MM.1S (cell line): Measurements from ENCODE around the gene SPHK2.

Source experiments
- DNase-seq: peaks from one replicate; pipeline ENCODE4 v3.0.0-alpha.2; 2015
- H2AFZ ChIP-seq: fragments of 300-600 bp; sonication (generic); 2 replicates; pipeline ENCODE4 v1.6.0; 2016; ENCODE audit warnings: antibody characterized with exemption, low read length
- H3F3A ChIP-seq: fragments of 300-600 bp; sonication (generic); 2 replicates; pipeline ENCODE4 v1.6.1; 2016; ENCODE audit warnings: mild to moderate bottlenecking, antibody characterized with exemption, low read length, moderate library complexity, mixed read lengths; ENCODE audit not compliant: insufficient read depth
- H3K27ac ChIP-seq: fragments of 300-600 bp; sonication (generic); 2 replicates; pipeline ENCODE4 v1.5.1; 2016; ENCODE audit warnings: mild to moderate bottlenecking, low read length
- H3K27me3 ChIP-seq: fragments of 300-600 bp; sonication (generic); replicated peaks from 2 replicates; pipeline ENCODE4 v1.6.0; 2016; ENCODE audit warnings: low read length; ENCODE audit not compliant: insufficient read depth
- H3K36me3 ChIP-seq: fragments of 300-600 bp; sonication (generic); replicated peaks from 2 replicates; pipeline ENCODE4 v1.6.1; 2016; ENCODE audit warnings: mild to moderate bottlenecking, low read length, mixed read lengths; ENCODE audit not compliant: insufficient read depth
- H3K4me1 ChIP-seq: fragments of 300-600 bp; sonication (generic); 2 replicates; pipeline ENCODE4 v1.6.1; 2016; ENCODE audit warnings: low read length, mixed read lengths
- H3K4me2 ChIP-seq: fragments of 300-600 bp; sonication (generic); 2 replicates; pipeline ENCODE4 v1.6.0; 2016; ENCODE audit warnings: low read depth, low read length
- H3K4me3 ChIP-seq: fragments of 300-600 bp; sonication (generic); 2 replicates; pipeline ENCODE4 v1.5.1; 2016; ENCODE audit warnings: low read length, mixed read lengths
- H3K79me2 ChIP-seq: fragments of 300-600 bp; sonication (generic); 2 replicates; pipeline ENCODE4 v1.6.1; 2016; ENCODE audit warnings: mixed run types, low read length, mixed read lengths
- H3K9ac ChIP-seq: fragments of 300-600 bp; sonication (generic); 2 replicates; pipeline ENCODE4 v1.6.1; 2016; ENCODE audit warnings: low read length, mixed read lengths
- H3K9me2 ChIP-seq: fragments of 300-600 bp; sonication (generic); replicated peaks from 2 replicates; pipeline ENCODE4 v1.6.1; 2016; ENCODE audit warnings: mild to moderate bottlenecking, low read length, mixed read lengths; ENCODE audit not compliant: insufficient read depth
- H3K9me3 ChIP-seq: fragments of 300-600 bp; sonication (generic); replicated peaks from 2 replicates; pipeline ENCODE4 v1.6.1; 2016; ENCODE audit warnings: mild to moderate bottlenecking, low read length, mixed read lengths; ENCODE audit not compliant: insufficient read depth
- H4K20me1 ChIP-seq: fragments of 300-600 bp; sonication (generic); 2 replicates; pipeline ENCODE4 v1.6.1; 2016; ENCODE audit warnings: mild to moderate bottlenecking, low read length, moderate library complexity, mixed read lengths; ENCODE audit not compliant: insufficient read depth
- CTCF ChIP-seq: fragments of 300-600 bp; sonication (generic); IDR thresholded peaks from 2 replicates; pipeline ENCODE4 v1.5.1; 2016; ENCODE audit warnings: antibody characterized with exemption, low read length, mixed read lengths
- EZH2 ChIP-seq: fragments of 300-600 bp; sonication (generic); optimal IDR thresholded peaks from 2 replicates; pipeline ENCODE3; 2017; ENCODE audit warnings: low read depth, mild to moderate bottlenecking, antibody characterized with exemption, low read length, mixed read lengths
- EZH2phosphoT487 ChIP-seq: fragments of 300-600 bp; sonication (generic); IDR thresholded peaks from 2 replicates; pipeline ENCODE4 v1.6.1; 2018; ENCODE audit warnings: antibody characterized with exemption, low read length

The SPHK2 gene

GRCh38 chr19:48650974-48651682, 31.8 kb downstream of the SPHK2 start:
- Histone ChIP-seq H3K4me2 (no peak overlapping the region), H2AFZ (no peak overlapping the region), H3K9me2 (no peaks in the 10 kb centered on the region), H3K36me3 (no peaks in the 10 kb centered on the region), H3F3A (no peaks in the 10 kb centered on the region; the same call in 1 of the 2 replicates), H3K4me1 (peaks cover 7% of the 10 kb centered on the region; the same call in 1 of the 2 replicates), H3K79me2 (no peaks in the 10 kb centered on the region), H3K9me3 (no peaks in the 10 kb centered on the region), H3K9ac (no peak overlapping the region), H3K27ac (no peak overlapping the region), H3K27me3 (peaks cover 26% of the 10 kb centered on the region), H3K4me3 (no peak overlapping the region), H4K20me1 (no peaks in the 10 kb centered on the region)
- TF ChIP-seq EZH2 (no peak), EZH2phosphoT487 (no peak), CTCF (no peak)
- DNase-seq, result no peak

GRCh38 chr19:48651683-48652048, 32.4 kb downstream of the SPHK2 start:
- peaks cover 7% of the 10 kb centered on the region; the same call in 1 of the 2 replicates for H3K4me1 ChIP-seq

GRCh38 chr19:48654299-48655059, 35.2 kb downstream of the SPHK2 start:
- Histone ChIP-seq H3F3A (no peaks in the 10 kb centered on the region), H3K4me1 (0 out of 2 replicates have a peak, but pooled peaks cover under 1% of the 10 kb centered on the region), H3K27me3 (peaks cover 48% of the 10 kb centered on the region), H2AFZ (no peak overlapping the region), H3K4me2 (no peak overlapping the region), H3K9me3 (no peaks in the 10 kb centered on the region), H3K9ac (no peak overlapping the region), H3K27ac (no peak overlapping the region), H3K79me2 (no peaks in the 10 kb centered on the region), H4K20me1 (no peaks in the 10 kb centered on the region), H3K36me3 (no peaks in the 10 kb centered on the region), H3K4me3 (no peak overlapping the region), H3K9me2 (no peaks in the 10 kb centered on the region)
- no peak for DNase-seq
- TF ChIP-seq CTCF (no peak), EZH2phosphoT487 (no peak), EZH2 (no peak)

More at GRCh38 chr19:48651683-48652048, 32.4 kb downstream of the SPHK2 start:
- Histone ChIP-seq H3K9ac (no peak overlapping the region), H3K4me2 (no peak overlapping the region), H3K79me2 (no peaks in the 10 kb centered on the region), H3K9me2 (no peaks in the 10 kb centered on the region), H4K20me1 (no peaks in the 10 kb centered on the region), H3K4me3 (no peak overlapping the region), H3F3A (no peaks in the 10 kb centered on the region; the same call in 1 of the 2 replicates), H3K27ac (no peak overlapping the region), H3K36me3 (no peaks in the 10 kb centered on the region), H2AFZ (no peak overlapping the region), H3K9me3 (no peaks in the 10 kb centered on the region), H3K27me3 (peaks cover 32% of the 10 kb centered on the region)
- no peak for DNase-seq
- TF ChIP-seq CTCF, result no peak
